ENCODE data around the gene CREB3L1. TPM values are rescaled to one million over a fixed set of nuclear protein-coding genes. Genes with fewer than 3 reads are reported as not detected.

The CREB3L1 gene
- total RNA-seq, 4 donors from 2014 or later = 1.3 to 8.7 (median 3.7) TPM

DNA sequence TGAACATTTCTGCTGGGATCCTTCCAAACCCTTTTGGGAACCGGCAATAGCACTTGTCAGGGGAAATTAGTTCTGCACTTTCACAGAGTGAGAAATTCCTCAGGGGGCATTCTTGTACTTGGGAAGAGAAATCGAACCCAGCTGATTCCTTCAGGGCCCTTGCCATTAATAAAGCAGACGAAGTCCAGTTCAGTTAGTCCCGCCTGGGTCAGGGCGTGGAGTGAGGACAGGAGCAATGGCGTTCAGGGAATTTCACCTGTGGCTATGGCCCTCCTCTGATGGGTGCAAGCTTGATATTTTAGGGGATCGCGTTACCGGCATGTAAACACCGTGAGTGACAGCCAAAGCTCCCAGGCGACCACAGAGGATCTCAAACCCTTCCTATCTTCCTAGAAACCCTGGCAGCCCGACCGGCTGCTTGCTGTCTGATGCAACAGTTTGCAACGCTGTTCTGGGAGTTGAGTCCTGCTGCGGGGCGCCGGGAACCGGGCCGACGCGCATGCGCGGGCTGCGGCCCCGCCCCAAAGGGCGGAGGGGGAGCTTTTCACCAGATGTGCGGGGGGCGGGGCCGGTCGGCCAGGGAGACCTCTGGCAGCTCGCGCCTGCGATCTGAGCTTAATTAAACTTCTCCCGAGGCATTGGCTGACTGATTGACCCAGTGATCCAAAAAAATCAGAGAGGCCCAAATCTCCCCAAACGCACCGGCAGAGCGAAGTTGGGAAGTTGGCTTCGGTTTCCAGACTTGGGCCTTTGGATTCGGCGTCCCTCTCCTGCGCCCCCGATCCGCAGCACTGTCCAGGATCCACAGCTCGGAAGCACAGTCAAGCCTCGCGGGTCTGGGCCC lies 34.3 kb upstream of the CREB3L1 start:
- H3K36me3 ChIP-seq = no peaks in the 10 kb centered on the region
- intact Hi-C loops (cut with DNase I) = no loop called here
- peak; percentile 49 for TF ChIP-seq POLR2A (IDR thresholded peaks at IDR 0.05; ENCODE audit: low read depth)
- no peak for TF ChIP-seq EP300 (IDR thresholded peaks at IDR 0.05)
- TF ChIP-seq POLR2AphosphoS5 (IDR thresholded peaks at IDR 0.05) = peak; percentile 90 to 96
- TF ChIP-seq CTCF (IDR thresholded peaks at IDR 0.05) = peak in 1 of 3 experiments; percentile 16
- peak overlapping the region; percentile 50 to 58 (median 53) for H3K4me3 ChIP-seq
- no peaks in the 10 kb centered on the region for H3K27me3 ChIP-seq
- peaks cover 21 to 41% (median 32%) of the 10 kb centered on the region in 4 donors for H3K4me1 ChIP-seq
- peak; percentile 95 for DNase-seq (ENCODE audit: extremely low spot score)
- 6% methylated on average over 9 of the region's 46 CpGs for WGBS
- H3K27ac ChIP-seq (replicated peaks in 1 of 4) = peak overlapping the region; percentile 71 to 89 (median 82)
- no peaks in the 10 kb centered on the region for H3K9me3 ChIP-seq

DNA sequence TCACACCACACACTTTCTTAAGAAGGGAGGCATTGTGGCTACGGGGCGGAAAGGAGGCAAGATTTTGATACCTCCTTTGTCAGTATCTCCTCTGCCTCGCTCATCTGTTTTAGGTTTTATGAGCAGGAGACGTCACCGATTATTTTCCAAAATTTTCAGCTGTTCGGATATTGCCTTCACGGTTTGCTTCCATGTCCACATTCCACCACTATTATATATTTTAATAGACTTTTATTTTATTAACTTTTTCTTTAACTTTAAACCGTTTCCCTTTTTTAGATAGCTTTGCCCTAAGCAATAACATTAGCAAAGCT lies 33.7 kb upstream of the CREB3L1 start:
- Histone ChIP-seq H3K9me3 (no peaks in the 10 kb centered on the region), H3K36me3 (no peaks in the 10 kb centered on the region), H3K27me3 (no peaks in the 10 kb centered on the region), H3K4me3 (peak overlapping the region; percentile 50 to 58 (median 53)), H3K4me1 (peaks cover 17 to 35% (median 26%) of the 10 kb centered on the region in 4 donors), H3K27ac (replicated peaks in 1 of 4) (peak overlapping the region; percentile 71 to 89 (median 82))
- WGBS = 32% methylated on average over 8 of the region's 8 CpGs
- no peak for DNase-seq (ENCODE audit: extremely low spot score)
- intact Hi-C loops (cut with DNase I) = no loop called here
- TF ChIP-seq EP300 (IDR thresholded peaks at IDR 0.05) (no peak), CTCF (IDR thresholded peaks at IDR 0.05) (no peak), POLR2A (IDR thresholded peaks at IDR 0.05; ENCODE audit: low read depth) (no peak), POLR2AphosphoS5 (IDR thresholded peaks at IDR 0.05) (no peak)

GRCh38 chr11:46246521-46246920 lies 30.9 kb upstream of the CREB3L1 start:
- WGBS = 86% methylated on average over 1 of the region's 1 CpG
- no peak overlapping the region for H3K27ac ChIP-seq (replicated peaks in 1 of 4)
- intact Hi-C loops (cut with DNase I) = no loop called here
- H3K4me3 ChIP-seq = no peak overlapping the region
- no peaks in the 10 kb centered on the region for H3K27me3 ChIP-seq
- no peak for TF ChIP-seq POLR2A (IDR thresholded peaks at IDR 0.05; ENCODE audit: low read depth)
- no peak for TF ChIP-seq POLR2AphosphoS5 (IDR thresholded peaks at IDR 0.05)
- no peak for TF ChIP-seq EP300 (IDR thresholded peaks at IDR 0.05)
- TF ChIP-seq CTCF (IDR thresholded peaks at IDR 0.05) = no peak
- DNase-seq (ENCODE audit: extremely low spot score) = no peak
- H3K36me3 ChIP-seq = no peaks in the 10 kb centered on the region
- H3K9me3 ChIP-seq = no peaks in the 10 kb centered on the region
- H3K4me1 ChIP-seq = peaks cover 8 to 18% (median 11%) of the 10 kb centered on the region in 4 donors

- Histone ChIP-seq H3K4me3 (no peak overlapping the region), H3K9me3 (no peaks in the 10 kb centered on the region), H3K27ac (replicated peaks in 1 of 4) (no peak overlapping the region), H3K4me1 (peaks cover 8 to 18% (median 11%) of the 10 kb centered on the region in 4 donors), H3K36me3 (no peaks in the 10 kb centered on the region), H3K27me3 (no peaks in the 10 kb centered on the region)
- 81% methylated on average over 9 of the region's 9 CpGs for WGBS
- DNase-seq (ENCODE audit: extremely low spot score) = no peak
- intact Hi-C loops (cut with DNase I) = no loop called here
- TF ChIP-seq CTCF (IDR thresholded peaks at IDR 0.05) = no peak
- no peak for TF ChIP-seq EP300 (IDR thresholded peaks at IDR 0.05)
- no peak for TF ChIP-seq POLR2AphosphoS5 (IDR thresholded peaks at IDR 0.05)
- no peak for TF ChIP-seq POLR2A (IDR thresholded peaks at IDR 0.05; ENCODE audit: low read depth)
Measured at GRCh38 chr11:46247090-46247489, 30.4 kb upstream of the CREB3L1 start.

Measured in esophagus muscularis mucosa (tissue), 4 donors.